ENCODE results near the gene SLC10A7.

- TF ChIP-seq AFF4 (CRISPR knock-in tag; IDR thresholded peaks at IDR 0.05) (no peak), HDAC8 (tag; IDR thresholded peaks at IDR 0.05) (no peak)
Observed at GRCh38 chr4:146486565-146486964, 35.2 kb downstream of the SLC10A7 start.

All from K562 (cell line).